Adrenal gland (tissue), 5 donors: ENCODE data around the gene C12orf43.

Source experiments
- CTCF ChIP-seq, 6 experiments: fragments of 450-650 bp in 4 of 6; fragments of 200-600 bp in 2 of 6; sonication (generic) in 1 of 6; IDR thresholded peaks; 1 replicate in 5 of 6; 2 replicates in 1 of 6; pipeline versions ENCODE4 v1.5.1 to v1.8.0; 2016 to 2021; ENCODE audit warnings: antibody characterized with exemption in 6 of 6, mild to moderate bottlenecking in 2 of 6, moderate library complexity in 1 of 6
- POLR2A ChIP-seq, 2 donors: fragments of 450-650 bp; IDR thresholded peaks; one replicate each; pipeline ENCODE4 v1.6.1; 2017; ENCODE audit warnings: antibody characterized with exemption in 2 of 2, mild to moderate bottlenecking in 2 of 2, moderate library complexity in 1 of 2
- donor health status: DM: no; HTN: no; CAD: no.

GRCh38 chr12:120981407-120981941 lies 34.8 kb downstream of the C12orf43 start:
- TF ChIP-seq CTCF (IDR thresholded peaks at IDR 0.05) (no peak), POLR2A (IDR thresholded peaks at IDR 0.05) (no peak)
